Measurements from ENCODE around the gene HPD.
A peak's percentile ranks its signal among the peaks of the same experiment; 100 is the strongest.

HPD gene

GRCh38 chr12:121794534-121795033 lies 64.1 kb downstream of the HPD start:
- Histone ChIP-seq H3K9me3 (replicated peaks; ENCODE audit: insufficient read depth, low read length) (no peaks in the 10 kb centered on the region), H3K4me3 (ENCODE audit: low read length) (peak overlapping the region; percentile 44), H3K27me3 (replicated peaks; ENCODE audit: insufficient read depth, low read length) (no peaks in the 10 kb centered on the region), H3K27ac (ENCODE audit: low read length) (peak overlapping the region; percentile 40), H3F3A (ENCODE audit: insufficient read depth, low read length) (no peaks in the 10 kb centered on the region), H3K36me3 (replicated peaks; ENCODE audit: insufficient read depth, low read length) (no peaks in the 10 kb centered on the region), H3K79me2 (ENCODE audit: low read length) (peaks cover 25% of the 10 kb centered on the region), H2AFZ (ENCODE audit: low read length) (0 out of 2 replicates have a peak overlapping the region, but pooled peaks have one; percentile 4), H3K4me1 (ENCODE audit: low read length) (peaks cover 21% of the 10 kb centered on the region), H3K9me2 (replicated peaks; ENCODE audit: insufficient read depth, low read length) (no peaks in the 10 kb centered on the region), H3K9ac (ENCODE audit: low read length) (peak overlapping the region; percentile 40; the same call in 1 of the 2 replicates), H3K4me2 (ENCODE audit: low read depth, low read length) (peak overlapping the region; percentile 79), H4K20me1 (ENCODE audit: insufficient read depth, low read length) (no peaks in the 10 kb centered on the region)
- TF ChIP-seq CTCF (IDR thresholded peaks at IDR 0.05; ENCODE audit: low read length) (no peak), EZH2 (optimal IDR thresholded peaks at IDR 0.05; ENCODE audit: low read depth, low read length) (no peak), EZH2phosphoT487 (IDR thresholded peaks at IDR 0.05; ENCODE audit: low read length) (no peak)
- DNase-seq: no peak

- Histone ChIP-seq H2AFZ (ENCODE audit: low read length) (peak overlapping the region; percentile 67), H4K20me1 (ENCODE audit: insufficient read depth, low read length) (no peaks in the 10 kb centered on the region), H3F3A (ENCODE audit: insufficient read depth, low read length) (no peaks in the 10 kb centered on the region), H3K9ac (ENCODE audit: low read length) (peak overlapping the region; percentile 40; the same call in 1 of the 2 replicates), H3K4me1 (ENCODE audit: low read length) (peaks cover 24% of the 10 kb centered on the region), H3K4me3 (ENCODE audit: low read length) (peak overlapping the region; percentile 64), H3K9me2 (replicated peaks; ENCODE audit: insufficient read depth, low read length) (no peaks in the 10 kb centered on the region), H3K27ac (ENCODE audit: low read length) (peak overlapping the region; percentile 40; the same call in 1 of the 2 replicates), H3K27me3 (replicated peaks; ENCODE audit: insufficient read depth, low read length) (no peaks in the 10 kb centered on the region), H3K36me3 (replicated peaks; ENCODE audit: insufficient read depth, low read length) (no peaks in the 10 kb centered on the region), H3K79me2 (ENCODE audit: low read length) (peaks cover 21% of the 10 kb centered on the region), H3K9me3 (replicated peaks; ENCODE audit: insufficient read depth, low read length) (no peaks in the 10 kb centered on the region), H3K4me2 (ENCODE audit: low read depth, low read length) (peak overlapping the region; percentile 91)
- TF ChIP-seq EZH2phosphoT487 (IDR thresholded peaks at IDR 0.05; ENCODE audit: low read length) (no peak), CTCF (IDR thresholded peaks at IDR 0.05; ENCODE audit: low read length) (peak; percentile 96)
- peak; percentile 85 for DNase-seq
Observed at GRCh38 chr12:121793838-121794533, 64.7 kb downstream of the HPD start.

GRCh38 chr12:121793440-121793837 lies 65.2 kb downstream of the HPD start, which contains the start of gene RHOF:
Gene RHOF, minus strand, starts transcription at chr12:121793688. Its CDS starts 55 bp downstream, at chr12:121793633.
- H3K4me1 ChIP-seq (ENCODE audit: low read length): peaks cover 19% of the 10 kb centered on the region
- H3K9me3 ChIP-seq (replicated peaks; ENCODE audit: insufficient read depth, low read length): no peaks in the 10 kb centered on the region
- H3K4me3 ChIP-seq (ENCODE audit: low read length): peak within 1 kb of the TSS; percentile 64
- peak within 1 kb of the TSS; percentile 40; the same call in 1 of the 2 replicates for H3K9ac ChIP-seq (ENCODE audit: low read length)
- H3K4me2 ChIP-seq (ENCODE audit: low read depth, low read length): peak within 1 kb of the TSS; percentile 91
- peak; percentile 26 for DNase-seq
- H3K27me3 ChIP-seq (replicated peaks; ENCODE audit: insufficient read depth, low read length): no peaks in the 10 kb centered on the region
- peak within 1 kb of the TSS; percentile 67 for H2AFZ ChIP-seq (ENCODE audit: low read length)
- H3K9me2 ChIP-seq (replicated peaks; ENCODE audit: insufficient read depth, low read length): no peaks in the 10 kb centered on the region
- H4K20me1 ChIP-seq (ENCODE audit: insufficient read depth, low read length): no peaks in the 10 kb centered on the region
- H3K79me2 ChIP-seq (ENCODE audit: low read length): peaks cover 16% of the 10 kb centered on the region
- no peaks in the 10 kb centered on the region for H3K36me3 ChIP-seq (replicated peaks; ENCODE audit: insufficient read depth, low read length)
- H3F3A ChIP-seq (ENCODE audit: insufficient read depth, low read length): no peaks in the 10 kb centered on the region
- peak within 1 kb of the TSS; percentile 40; the same call in 1 of the 2 replicates for H3K27ac ChIP-seq (ENCODE audit: low read length)
- TF ChIP-seq EZH2 (optimal IDR thresholded peaks at IDR 0.05; ENCODE audit: low read depth, low read length) (no peak), EZH2phosphoT487 (IDR thresholded peaks at IDR 0.05; ENCODE audit: low read length) (no peak), CTCF (IDR thresholded peaks at IDR 0.05; ENCODE audit: low read length) (no peak)
